HEK293 (cell line): ENCODE data around the gene NEK1.
A peak's percentile ranks its signal among the peaks of the same experiment; 100 is the strongest.

Experiments used
- AEBP2 ChIP-seq: fragments of 450-650 bp; formaldehyde crosslinking; IDR thresholded peaks from 2 replicates; pipeline ENCODE4 v1.5.1; 2016; ENCODE audit warnings: missing biosample characterization, missing genetic modification characterization, borderline replicate concordance
- FEZF1 ChIP-seq: fragments of 450-650 bp; formaldehyde crosslinking; IDR thresholded peaks from 2 replicates; pipeline ENCODE4 v1.5.1; 2016; ENCODE audit warnings: missing biosample characterization, missing genetic modification characterization
- GLI4 ChIP-seq: fragments of 450-650 bp; formaldehyde crosslinking; IDR thresholded peaks from 2 replicates; pipeline ENCODE4 v1.5.1; 2016; ENCODE audit warnings: missing biosample characterization, missing genetic modification characterization
- HOXC10 ChIP-seq: sonication (generic); formaldehyde crosslinking; IDR thresholded peaks from 2 replicates; pipeline ENCODE4 v1.8.1; 2023; ENCODE audit warnings: mild to moderate bottlenecking, missing genetic modification reagents
- HOXD13 ChIP-seq: sonication (generic); formaldehyde crosslinking; IDR thresholded peaks from 2 replicates; pipeline ENCODE4 v1.8.0; 2022; ENCODE audit warnings: missing genetic modification reagents, borderline replicate concordance
- KLF7 ChIP-seq: fragments of 450-650 bp; formaldehyde crosslinking; IDR thresholded peaks from 2 replicates; pipeline ENCODE4 v1.5.1; 2016; ENCODE audit warnings: missing biosample characterization, missing genetic modification characterization, borderline replicate concordance
- OVOL3 ChIP-seq: fragments of 450-650 bp; formaldehyde crosslinking; IDR thresholded peaks from 2 replicates; pipeline ENCODE4 v1.5.1; 2016; ENCODE audit warnings: missing biosample characterization, missing genetic modification characterization
- PRDM1 ChIP-seq: fragments of 450-650 bp; formaldehyde crosslinking; IDR thresholded peaks from 2 replicates; pipeline ENCODE4; 2016; ENCODE audit warnings: missing biosample characterization, missing genetic modification characterization
- ZBTB1 ChIP-seq: fragments of 450-650 bp; formaldehyde crosslinking; IDR thresholded peaks from 2 replicates; pipeline ENCODE4 v1.5.1; 2016; ENCODE audit warnings: missing biosample characterization, missing genetic modification characterization
- ZFP3 ChIP-seq: fragments of 450-650 bp; formaldehyde crosslinking; IDR thresholded peaks from 2 replicates; pipeline ENCODE4 v1.5.1; 2016; ENCODE audit warnings: low read depth, missing biosample characterization, missing genetic modification characterization
- ZFP37 ChIP-seq: fragments of 450-650 bp; formaldehyde crosslinking; IDR thresholded peaks from 2 replicates; pipeline ENCODE4 v1.5.1; 2016; ENCODE audit warnings: missing biosample characterization, missing genetic modification characterization
- ZIC2 ChIP-seq: fragments of 450-650 bp; formaldehyde crosslinking; IDR thresholded peaks from 2 replicates; pipeline ENCODE4 v1.5.1; 2016; ENCODE audit warnings: missing biosample characterization, missing genetic modification characterization
- ZNF155 ChIP-seq: fragments of 450-650 bp; formaldehyde crosslinking; IDR thresholded peaks from 2 replicates; pipeline ENCODE4 v1.5.1; 2016; ENCODE audit warnings: missing biosample characterization, missing genetic modification characterization
- ZNF223 ChIP-seq: fragments of 450-650 bp; formaldehyde crosslinking; IDR thresholded peaks from 2 replicates; pipeline ENCODE4 v1.5.1; 2016; ENCODE audit warnings: missing biosample characterization, missing genetic modification characterization
- ZNF423 ChIP-seq: fragments of 450-650 bp; formaldehyde crosslinking; IDR thresholded peaks from 2 replicates; pipeline ENCODE4 v1.5.1; 2016; ENCODE audit warnings: missing biosample characterization, missing genetic modification characterization
- ZNF521 ChIP-seq: fragments of 450-650 bp; formaldehyde crosslinking; IDR thresholded peaks from 2 replicates; pipeline ENCODE4 v1.5.1; 2017; ENCODE audit warnings: missing biosample characterization, mild to moderate bottlenecking, missing genetic modification characterization
- ZNF549 ChIP-seq: fragments of 450-650 bp; IDR thresholded peaks from 2 replicates; pipeline ENCODE4 v1.5.1; 2018; ENCODE audit warnings: missing biosample characterization, missing genetic modification characterization, mild to moderate bottlenecking, inconsistent platforms, moderate library complexity
- ZNF585B ChIP-seq: fragments of 450-650 bp; formaldehyde crosslinking; IDR thresholded peaks from 2 replicates; pipeline ENCODE4 v1.5.1; 2016; ENCODE audit warnings: missing biosample characterization, missing genetic modification characterization
- ZNF626 ChIP-seq: fragments of 450-650 bp; sonication (Bioruptor Pico); formaldehyde crosslinking; IDR thresholded peaks from 2 replicates; pipeline ENCODE4 v1.5.1; 2018; ENCODE audit warnings: missing biosample characterization, missing genetic modification characterization, inconsistent platforms
- ZNF658 ChIP-seq: fragments of 450-650 bp; formaldehyde crosslinking; IDR thresholded peaks from 2 replicates; pipeline ENCODE4; 2016; ENCODE audit warnings: missing biosample characterization, missing genetic modification characterization
- ZNF670 ChIP-seq: fragments of 450-650 bp; formaldehyde crosslinking; IDR thresholded peaks from 2 replicates; pipeline ENCODE4 v1.5.1; 2016; ENCODE audit warnings: missing biosample characterization, missing genetic modification characterization, low read depth
- ZNF776 ChIP-seq: fragments of 450-650 bp; formaldehyde crosslinking; IDR thresholded peaks from 2 replicates; pipeline ENCODE4 v1.5.0; 2017; ENCODE audit warnings: missing biosample characterization, missing genetic modification characterization, borderline replicate concordance
- ZNF785 ChIP-seq: fragments of 450-650 bp; formaldehyde crosslinking; IDR thresholded peaks from 2 replicates; pipeline ENCODE4 v1.5.1; 2016; ENCODE audit warnings: missing biosample characterization, missing genetic modification characterization
- ZNF837 ChIP-seq: fragments of 450-650 bp; formaldehyde crosslinking; IDR thresholded peaks from 2 replicates; pipeline ENCODE4 v1.5.1; 2016; ENCODE audit warnings: missing biosample characterization, missing genetic modification characterization
- TF ChIP-seq, protein P1 (sequence below): fragments of 450-650 bp; formaldehyde crosslinking; IDR thresholded peaks from 2 replicates; pipeline ENCODE4 v1.5.1; 2016; ENCODE audit warnings: missing biosample characterization, missing genetic modification characterization
- TF ChIP-seq, protein P2 (sequence below): fragments of 450-650 bp; formaldehyde crosslinking; IDR thresholded peaks from 2 replicates; pipeline ENCODE4 v1.5.1; 2016; ENCODE audit warnings: missing biosample characterization, missing genetic modification characterization, borderline replicate concordance
- TF ChIP-seq, protein P3 (sequence below): fragments of 450-650 bp; formaldehyde crosslinking; IDR thresholded peaks from 2 replicates; pipeline ENCODE4 v1.5.1; 2016; ENCODE audit warnings: missing biosample characterization, missing genetic modification characterization, low read depth
- TF ChIP-seq, protein P4 (sequence below): fragments of 450-650 bp; formaldehyde crosslinking; IDR thresholded peaks from 2 replicates; pipeline ENCODE4 v1.5.1; 2016; ENCODE audit warnings: missing biosample characterization, missing genetic modification characterization, low read depth

Gene NEK1

GRCh38 chr4:169659716-169660670 lies 47.6 kb upstream of the NEK1 start (continued):
- no peak for TF ChIP-seq HOXD13 (CRISPR knock-in tag)
- TF ChIP-seq PRDM1 (tag by site-specific recombination): 0 out of 2 replicates have a peak, but pooled peaks have one; percentile 7
- TF ChIP-seq ZFP3 (tag by site-specific recombination): no peak
- no peak for TF ChIP-seq GLI4 (tag by site-specific recombination)
- TF ChIP-seq ZNF837 (tag by site-specific recombination): no peak
- TF ChIP-seq, protein P1, sequence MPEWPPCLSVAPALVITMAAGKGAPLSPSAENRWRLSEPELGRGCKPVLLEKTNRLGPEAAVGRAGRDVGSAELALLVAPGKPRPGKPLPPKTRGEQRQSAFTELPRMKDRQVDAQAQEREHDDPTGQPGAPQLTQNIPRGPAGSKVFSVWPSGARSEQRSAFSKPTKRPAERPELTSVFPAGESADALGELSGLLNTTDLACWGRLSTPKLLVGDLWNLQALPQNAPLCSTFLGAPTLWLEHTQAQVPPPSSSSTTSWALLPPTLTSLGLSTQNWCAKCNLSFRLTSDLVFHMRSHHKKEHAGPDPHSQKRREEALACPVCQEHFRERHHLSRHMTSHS: no peak
- no peak for TF ChIP-seq OVOL3 (tag by site-specific recombination)
- no peak for TF ChIP-seq FEZF1 (tag by site-specific recombination)
- TF ChIP-seq, protein P2, sequence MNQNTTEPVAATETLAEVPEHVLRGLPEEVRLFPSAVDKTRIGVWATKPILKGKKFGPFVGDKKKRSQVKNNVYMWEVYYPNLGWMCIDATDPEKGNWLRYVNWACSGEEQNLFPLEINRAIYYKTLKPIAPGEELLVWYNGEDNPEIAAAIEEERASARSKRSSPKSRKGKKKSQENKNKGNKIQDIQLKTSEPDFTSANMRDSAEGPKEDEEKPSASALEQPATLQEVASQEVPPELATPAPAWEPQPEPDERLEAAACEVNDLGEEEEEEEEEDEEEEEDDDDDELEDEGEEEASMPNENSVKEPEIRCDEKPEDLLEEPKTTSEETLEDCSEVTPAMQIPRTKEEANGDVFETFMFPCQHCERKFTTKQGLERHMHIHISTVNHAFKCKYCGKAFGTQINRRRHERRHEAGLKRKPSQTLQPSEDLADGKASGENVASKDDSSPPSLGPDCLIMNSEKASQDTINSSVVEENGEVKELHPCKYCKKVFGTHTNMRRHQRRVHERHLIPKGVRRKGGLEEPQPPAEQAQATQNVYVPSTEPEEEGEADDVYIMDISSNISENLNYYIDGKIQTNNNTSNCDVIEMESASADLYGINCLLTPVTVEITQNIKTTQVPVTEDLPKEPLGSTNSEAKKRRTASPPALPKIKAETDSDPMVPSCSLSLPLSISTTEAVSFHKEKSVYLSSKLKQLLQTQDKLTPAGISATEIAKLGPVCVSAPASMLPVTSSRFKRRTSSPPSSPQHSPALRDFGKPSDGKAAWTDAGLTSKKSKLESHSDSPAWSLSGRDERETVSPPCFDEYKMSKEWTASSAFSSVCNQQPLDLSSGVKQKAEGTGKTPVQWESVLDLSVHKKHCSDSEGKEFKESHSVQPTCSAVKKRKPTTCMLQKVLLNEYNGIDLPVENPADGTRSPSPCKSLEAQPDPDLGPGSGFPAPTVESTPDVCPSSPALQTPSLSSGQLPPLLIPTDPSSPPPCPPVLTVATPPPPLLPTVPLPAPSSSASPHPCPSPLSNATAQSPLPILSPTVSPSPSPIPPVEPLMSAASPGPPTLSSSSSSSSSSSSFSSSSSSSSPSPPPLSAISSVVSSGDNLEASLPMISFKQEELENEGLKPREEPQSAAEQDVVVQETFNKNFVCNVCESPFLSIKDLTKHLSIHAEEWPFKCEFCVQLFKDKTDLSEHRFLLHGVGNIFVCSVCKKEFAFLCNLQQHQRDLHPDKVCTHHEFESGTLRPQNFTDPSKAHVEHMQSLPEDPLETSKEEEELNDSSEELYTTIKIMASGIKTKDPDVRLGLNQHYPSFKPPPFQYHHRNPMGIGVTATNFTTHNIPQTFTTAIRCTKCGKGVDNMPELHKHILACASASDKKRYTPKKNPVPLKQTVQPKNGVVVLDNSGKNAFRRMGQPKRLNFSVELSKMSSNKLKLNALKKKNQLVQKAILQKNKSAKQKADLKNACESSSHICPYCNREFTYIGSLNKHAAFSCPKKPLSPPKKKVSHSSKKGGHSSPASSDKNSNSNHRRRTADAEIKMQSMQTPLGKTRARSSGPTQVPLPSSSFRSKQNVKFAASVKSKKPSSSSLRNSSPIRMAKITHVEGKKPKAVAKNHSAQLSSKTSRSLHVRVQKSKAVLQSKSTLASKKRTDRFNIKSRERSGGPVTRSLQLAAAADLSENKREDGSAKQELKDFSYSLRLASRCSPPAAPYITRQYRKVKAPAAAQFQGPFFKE (tag by site-specific recombination): no peak
- TF ChIP-seq ZNF658 (tag by site-specific recombination): no peak
- TF ChIP-seq ZNF521 (tag by site-specific recombination): no peak
- no peak for TF ChIP-seq ZBTB1 (tag by site-specific recombination)
- TF ChIP-seq HOXC10 (CRISPR knock-in tag): no peak
- no peak for TF ChIP-seq AEBP2 (tag by site-specific recombination)
- no peak for TF ChIP-seq KLF7
- no peak for TF ChIP-seq ZNF223
- no peak for TF ChIP-seq ZNF549 (tag by site-specific recombination)
- TF ChIP-seq, protein P3, sequence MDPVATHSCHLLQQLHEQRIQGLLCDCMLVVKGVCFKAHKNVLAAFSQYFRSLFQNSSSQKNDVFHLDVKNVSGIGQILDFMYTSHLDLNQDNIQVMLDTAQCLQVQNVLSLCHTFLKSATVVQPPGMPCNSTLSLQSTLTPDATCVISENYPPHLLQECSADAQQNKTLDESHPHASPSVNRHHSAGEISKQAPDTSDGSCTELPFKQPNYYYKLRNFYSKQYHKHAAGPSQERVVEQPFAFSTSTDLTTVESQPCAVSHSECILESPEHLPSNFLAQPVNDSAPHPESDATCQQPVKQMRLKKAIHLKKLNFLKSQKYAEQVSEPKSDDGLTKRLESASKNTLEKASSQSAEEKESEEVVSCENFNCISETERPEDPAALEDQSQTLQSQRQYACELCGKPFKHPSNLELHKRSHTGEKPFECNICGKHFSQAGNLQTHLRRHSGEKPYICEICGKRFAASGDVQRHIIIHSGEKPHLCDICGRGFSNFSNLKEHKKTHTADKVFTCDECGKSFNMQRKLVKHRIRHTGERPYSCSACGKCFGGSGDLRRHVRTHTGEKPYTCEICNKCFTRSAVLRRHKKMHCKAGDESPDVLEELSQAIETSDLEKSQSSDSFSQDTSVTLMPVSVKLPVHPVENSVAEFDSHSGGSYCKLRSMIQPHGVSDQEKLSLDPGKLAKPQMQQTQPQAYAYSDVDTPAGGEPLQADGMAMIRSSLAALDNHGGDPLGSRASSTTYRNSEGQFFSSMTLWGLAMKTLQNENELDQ (tag by site-specific recombination): no peak
- TF ChIP-seq ZNF776 (tag by site-specific recombination): no peak
- no peak for TF ChIP-seq ZNF626 (tag by site-specific recombination)
- TF ChIP-seq ZNF585B (tag by site-specific recombination): no peak
- TF ChIP-seq ZIC2 (tag by site-specific recombination): peak; percentile 33; the same call in 1 of the 2 replicates
- no peak for TF ChIP-seq ZNF423 (tag by site-specific recombination)
- TF ChIP-seq ZNF670 (tag by site-specific recombination): no peak
- no peak for TF ChIP-seq ZNF155
- no peak for TF ChIP-seq ZNF785 (tag by site-specific recombination)
- TF ChIP-seq ZFP37 (tag by site-specific recombination): no peak
- TF ChIP-seq, protein P4, sequence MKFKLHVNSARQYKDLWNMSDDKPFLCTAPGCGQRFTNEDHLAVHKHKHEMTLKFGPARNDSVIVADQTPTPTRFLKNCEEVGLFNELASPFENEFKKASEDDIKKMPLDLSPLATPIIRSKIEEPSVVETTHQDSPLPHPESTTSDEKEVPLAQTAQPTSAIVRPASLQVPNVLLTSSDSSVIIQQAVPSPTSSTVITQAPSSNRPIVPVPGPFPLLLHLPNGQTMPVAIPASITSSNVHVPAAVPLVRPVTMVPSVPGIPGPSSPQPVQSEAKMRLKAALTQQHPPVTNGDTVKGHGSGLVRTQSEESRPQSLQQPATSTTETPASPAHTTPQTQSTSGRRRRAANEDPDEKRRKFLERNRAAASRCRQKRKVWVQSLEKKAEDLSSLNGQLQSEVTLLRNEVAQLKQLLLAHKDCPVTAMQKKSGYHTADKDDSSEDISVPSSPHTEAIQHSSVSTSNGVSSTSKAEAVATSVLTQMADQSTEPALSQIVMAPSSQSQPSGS (tag by site-specific recombination): peak; percentile 99
